GM12864 (cell line): ENCODE measurements around the gene NCBP3.

ENCODE experiments used
- DNase-seq: peaks from one replicate; pipeline ENCODE4 v3.0.0-alpha.2; 2011; ENCODE audit warnings: low read depth
- H3K4me3 ChIP-seq: 2 replicates; pipeline ENCODE4 v1.5.1; 2011; ENCODE audit warnings: mild to moderate bottlenecking, low read depth, low read length, control low read depth
- CTCF ChIP-seq: IDR thresholded peaks from 2 replicates; pipeline ENCODE4 v1.5.1; 2011; ENCODE audit warnings: low read depth, mild to moderate bottlenecking, moderate library complexity, low read length, control low read depth, inconsistent platforms; ENCODE audit errors: missing control alignments

Gene NCBP3

GRCh38 chr17:3821101-3821500, 24.9 kb downstream of the NCBP3 start:
- no peak for TF ChIP-seq CTCF
- H3K4me3 ChIP-seq: no peak overlapping the region
- no peak for DNase-seq

GRCh38 chr17:3818786-3819185, 27.3 kb downstream of the NCBP3 start:
- H3K4me3 ChIP-seq: no peak overlapping the region
- no peak for DNase-seq
- TF ChIP-seq CTCF: no peak

GRCh38 chr17:3817851-3818605, 28.0 kb downstream of the NCBP3 start:
- no peak for TF ChIP-seq CTCF
- no peak for DNase-seq
- no peak overlapping the region for H3K4me3 ChIP-seq

- no peak for DNase-seq
- no peak overlapping the region for H3K4me3 ChIP-seq
- TF ChIP-seq CTCF: no peak
Measured at GRCh38 chr17:3815925-3816324, 30.1 kb downstream of the NCBP3 start.

GRCh38 chr17:3815122-3815521, 30.9 kb downstream of the NCBP3 start:
- H3K4me3 ChIP-seq: no peak overlapping the region
- no peak for DNase-seq
- TF ChIP-seq CTCF: no peak

GRCh38 chr17:3814361-3814760, 31.7 kb downstream of the NCBP3 start:
- TF ChIP-seq CTCF: no peak
- no peak for DNase-seq
- H3K4me3 ChIP-seq: no peak overlapping the region

GRCh38 chr17:3813171-3813570, 32.9 kb downstream of the NCBP3 start:
- no peak for TF ChIP-seq CTCF
- no peak for DNase-seq
- no peak overlapping the region for H3K4me3 ChIP-seq
